ENCODE results near the gene CORO7. TPM values are rescaled to one million over a fixed set of nuclear protein-coding genes. Genes with fewer than 3 reads are reported as not detected.
A peak's percentile ranks its signal among the peaks of the same experiment; 100 is the strongest.

The CORO7 gene
- total and polyA plus RNA-seq, 4 donors = 22.7 to 61.8 (median 42.1) TPM

DNA sequence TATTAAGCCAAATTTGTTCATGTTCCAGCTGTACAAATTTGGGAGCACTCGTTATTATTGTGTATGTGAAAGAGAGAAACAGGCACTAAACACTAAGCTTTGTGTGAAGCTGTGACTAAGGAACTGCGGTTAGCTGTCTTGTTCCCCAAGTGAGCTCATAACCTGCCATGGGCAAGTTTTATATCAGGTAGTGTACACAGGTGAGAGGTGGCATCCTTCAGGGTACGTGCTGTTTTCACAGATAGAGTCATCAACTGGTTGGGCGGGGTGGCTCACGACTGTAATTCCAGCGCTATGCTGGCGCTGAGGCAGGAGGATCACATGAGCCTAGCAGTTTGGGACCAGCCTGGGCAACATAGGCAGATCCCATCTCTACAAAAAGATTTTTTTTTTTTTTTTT lies 12.1 kb upstream of the CORO7 start:
- 93% methylated on average over 6 of the region's 7 CpGs for WGBS (ENCODE audit: insufficient coverage)
- Histone ChIP-seq H3K27me3 (ENCODE audit: control insufficient read depth, insufficient read depth, low read length) (no peaks in the 10 kb centered on the region), H3K27ac (ENCODE audit: low read depth, low read length) (no peak overlapping the region), H3K4me3 (ENCODE audit: low read depth, low read length) (no peak overlapping the region), H3K36me3 (ENCODE audit: control insufficient read depth, insufficient read depth, low read length) (peaks cover 34% of the 10 kb centered on the region), H3K4me1 (ENCODE audit: control insufficient read depth, insufficient read depth, low read length) (peaks cover 10% of the 10 kb centered on the region), H3K9me3 (ENCODE audit: control insufficient read depth, insufficient read depth, low read length) (no peaks in the 10 kb centered on the region)
- DNase-seq (ENCODE audit: low read depth in 4 of 6, low spot score in 6 of 6) = no peak

- no peak overlapping the region for H3K27ac ChIP-seq (ENCODE audit: low read depth, low read length)
- no peak for DNase-seq (ENCODE audit: low read depth in 4 of 6, low spot score in 6 of 6)
- peaks cover 10% of the 10 kb centered on the region for H3K4me1 ChIP-seq (ENCODE audit: control insufficient read depth, insufficient read depth, low read length)
- H3K36me3 ChIP-seq (ENCODE audit: control insufficient read depth, insufficient read depth, low read length) = peaks cover 27% of the 10 kb centered on the region
- peak overlapping the region; percentile 97 for H3K4me3 ChIP-seq (ENCODE audit: low read depth, low read length)
- no peaks in the 10 kb centered on the region for H3K9me3 ChIP-seq (ENCODE audit: control insufficient read depth, insufficient read depth, low read length)
- 88% methylated on average over 9 of the region's 12 CpGs for WGBS (ENCODE audit: insufficient coverage)
- no peaks in the 10 kb centered on the region for H3K27me3 ChIP-seq (ENCODE audit: control insufficient read depth, insufficient read depth, low read length)
Observed at GRCh38 chr16:4426722-4427372, 10.5 kb upstream of the CORO7 start.

GRCh38 chr16:4426021-4426684 lies 9.8 kb upstream of the CORO7 start:
- H3K36me3 ChIP-seq (ENCODE audit: control insufficient read depth, insufficient read depth, low read length) = peaks cover 21% of the 10 kb centered on the region
- DNase-seq (ENCODE audit: low read depth in 4 of 6, low spot score in 6 of 6) = no peak
- H3K4me3 ChIP-seq (ENCODE audit: low read depth, low read length) = peak overlapping the region; percentile 97
- no peaks in the 10 kb centered on the region for H3K9me3 ChIP-seq (ENCODE audit: control insufficient read depth, insufficient read depth, low read length)
- peaks cover 10% of the 10 kb centered on the region for H3K4me1 ChIP-seq (ENCODE audit: control insufficient read depth, insufficient read depth, low read length)
- H3K27ac ChIP-seq (ENCODE audit: low read depth, low read length) = peak overlapping the region; percentile 98
- no peaks in the 10 kb centered on the region for H3K27me3 ChIP-seq (ENCODE audit: control insufficient read depth, insufficient read depth, low read length)
- WGBS (ENCODE audit: insufficient coverage) = 4% methylated on average over 20 of the region's 31 CpGs

GRCh38 chr16:4425378-4426020 lies 9.1 kb upstream of the CORO7 start, which contains the start of gene DNAJA3:
Gene DNAJA3, plus strand, starts transcription at chr16:4425868. Its CDS starts 14 bp downstream, at chr16:4425882.
- H3K36me3 ChIP-seq (ENCODE audit: control insufficient read depth, insufficient read depth, low read length) = peaks cover 18% of the 10 kb centered on the region
- WGBS (ENCODE audit: insufficient coverage) = under 1% methylated on average over 68 of the region's 68 CpGs
- H3K4me1 ChIP-seq (ENCODE audit: control insufficient read depth, insufficient read depth, low read length) = peaks cover 10% of the 10 kb centered on the region
- no peaks in the 10 kb centered on the region for H3K9me3 ChIP-seq (ENCODE audit: control insufficient read depth, insufficient read depth, low read length)
- peak; percentile 88 to 98 (median 94) for DNase-seq (ENCODE audit: low read depth in 4 of 6, low spot score in 6 of 6)
- H3K4me3 ChIP-seq (ENCODE audit: low read depth, low read length) = peak within 1 kb of the TSS; percentile 97
- H3K27me3 ChIP-seq (ENCODE audit: control insufficient read depth, insufficient read depth, low read length) = no peaks in the 10 kb centered on the region
- peak within 1 kb of the TSS; percentile 98 for H3K27ac ChIP-seq (ENCODE audit: low read depth, low read length)

DNA sequence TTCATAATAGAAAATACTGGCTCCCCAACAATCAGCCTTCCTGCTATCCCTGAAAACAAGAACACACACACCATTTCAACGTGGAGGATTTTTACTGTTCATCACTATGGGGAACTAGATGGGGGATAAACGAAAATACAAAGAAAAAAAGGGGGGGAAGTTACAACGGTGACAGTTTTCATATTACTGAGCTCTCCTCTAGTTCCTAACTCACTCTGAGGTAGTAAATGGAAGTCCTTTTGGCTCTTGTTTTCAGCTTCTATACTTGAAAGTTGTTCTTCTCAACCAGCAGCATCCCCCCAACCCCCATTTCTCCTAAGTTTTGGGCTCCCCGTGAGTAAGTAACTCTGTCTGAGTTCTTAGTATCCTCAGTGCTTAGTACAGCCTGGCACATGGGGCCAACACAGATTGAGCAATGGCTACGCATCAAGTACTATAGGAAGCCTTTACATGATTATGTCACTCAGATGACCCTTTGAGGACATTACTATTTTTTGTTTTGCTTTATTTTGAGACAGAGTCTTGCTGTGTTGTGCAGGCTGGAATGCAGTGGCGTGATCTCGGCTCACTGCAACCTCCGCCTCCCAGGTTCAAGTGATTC lies 4.2 kb upstream of the CORO7 start:
- Histone ChIP-seq H3K4me3 (ENCODE audit: low read depth, low read length) (no peak overlapping the region), H3K27me3 (ENCODE audit: control insufficient read depth, insufficient read depth, low read length) (no peaks in the 10 kb centered on the region), H3K27ac (ENCODE audit: low read depth, low read length) (no peak overlapping the region), H3K36me3 (ENCODE audit: control insufficient read depth, insufficient read depth, low read length) (no peaks in the 10 kb centered on the region), H3K9me3 (ENCODE audit: control insufficient read depth, insufficient read depth, low read length) (no peaks in the 10 kb centered on the region), H3K4me1 (ENCODE audit: control insufficient read depth, insufficient read depth, low read length) (peaks cover 15% of the 10 kb centered on the region)
- WGBS (ENCODE audit: insufficient coverage) = no CpG with 5 or more reads among the region's 8 CpGs
- no peak for DNase-seq (ENCODE audit: low read depth in 4 of 6, low spot score in 6 of 6)

DNA sequence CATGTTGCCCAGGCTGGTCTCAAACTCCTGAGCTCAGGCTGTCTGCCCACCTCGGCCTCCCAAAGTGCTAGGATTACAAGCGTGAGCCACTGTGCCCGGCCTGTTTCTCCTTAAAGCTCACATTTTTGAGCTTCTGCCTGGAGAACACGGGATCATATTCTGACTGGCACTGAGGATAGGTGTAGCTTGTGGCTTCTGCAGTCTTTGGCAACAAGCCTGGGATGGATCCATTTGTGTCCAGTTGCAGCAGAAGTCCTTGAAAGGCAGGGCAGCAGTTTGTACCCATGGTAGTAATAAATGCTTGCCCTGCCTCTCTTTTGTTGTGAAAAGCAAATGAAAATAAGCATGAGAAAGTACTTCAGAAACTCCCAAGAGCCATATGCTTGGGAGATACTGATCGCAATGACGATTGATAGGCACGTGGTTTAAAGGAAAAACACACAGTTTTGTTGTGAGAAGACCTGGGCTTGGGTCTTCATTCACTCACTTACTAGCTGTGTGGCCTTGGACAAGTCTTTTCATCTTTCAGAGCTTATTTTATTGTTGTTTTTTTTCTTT lies 3.1 kb upstream of the CORO7 start:
- Histone ChIP-seq H3K9me3 (ENCODE audit: control insufficient read depth, insufficient read depth, low read length) (no peaks in the 10 kb centered on the region), H3K36me3 (ENCODE audit: control insufficient read depth, insufficient read depth, low read length) (no peaks in the 10 kb centered on the region), H3K27ac (ENCODE audit: low read depth, low read length) (no peak overlapping the region), H3K27me3 (ENCODE audit: control insufficient read depth, insufficient read depth, low read length) (no peaks in the 10 kb centered on the region), H3K4me3 (ENCODE audit: low read depth, low read length) (no peak overlapping the region), H3K4me1 (ENCODE audit: control insufficient read depth, insufficient read depth, low read length) (peaks cover 21% of the 10 kb centered on the region)
- no peak for DNase-seq (ENCODE audit: low read depth in 4 of 6, low spot score in 6 of 6)
- 82% methylated on average over 7 of the region's 7 CpGs for WGBS (ENCODE audit: insufficient coverage)

GRCh38 chr16:4415538-4416199 lies 727 bp downstream of the CORO7 start:
- H3K36me3 ChIP-seq (ENCODE audit: control insufficient read depth, insufficient read depth, low read length) = peaks cover 18% of the 10 kb centered on the region
- peak in 2 of 6 donors; percentile 63 to 68 for DNase-seq (ENCODE audit: low read depth in 4 of 6, low spot score in 6 of 6)
- peaks cover 48% of the 10 kb centered on the region for H3K4me1 ChIP-seq (ENCODE audit: control insufficient read depth, insufficient read depth, low read length)
- WGBS (ENCODE audit: insufficient coverage) = 3% methylated on average over 44 of the region's 44 CpGs
- peak overlapping the region; percentile 52 for H3K27ac ChIP-seq (ENCODE audit: low read depth, low read length)
- H3K4me3 ChIP-seq (ENCODE audit: low read depth, low read length) = peak overlapping the region; percentile 53
- H3K9me3 ChIP-seq (ENCODE audit: control insufficient read depth, insufficient read depth, low read length) = no peaks in the 10 kb centered on the region
- H3K27me3 ChIP-seq (ENCODE audit: control insufficient read depth, insufficient read depth, low read length) = no peaks in the 10 kb centered on the region

DNA sequence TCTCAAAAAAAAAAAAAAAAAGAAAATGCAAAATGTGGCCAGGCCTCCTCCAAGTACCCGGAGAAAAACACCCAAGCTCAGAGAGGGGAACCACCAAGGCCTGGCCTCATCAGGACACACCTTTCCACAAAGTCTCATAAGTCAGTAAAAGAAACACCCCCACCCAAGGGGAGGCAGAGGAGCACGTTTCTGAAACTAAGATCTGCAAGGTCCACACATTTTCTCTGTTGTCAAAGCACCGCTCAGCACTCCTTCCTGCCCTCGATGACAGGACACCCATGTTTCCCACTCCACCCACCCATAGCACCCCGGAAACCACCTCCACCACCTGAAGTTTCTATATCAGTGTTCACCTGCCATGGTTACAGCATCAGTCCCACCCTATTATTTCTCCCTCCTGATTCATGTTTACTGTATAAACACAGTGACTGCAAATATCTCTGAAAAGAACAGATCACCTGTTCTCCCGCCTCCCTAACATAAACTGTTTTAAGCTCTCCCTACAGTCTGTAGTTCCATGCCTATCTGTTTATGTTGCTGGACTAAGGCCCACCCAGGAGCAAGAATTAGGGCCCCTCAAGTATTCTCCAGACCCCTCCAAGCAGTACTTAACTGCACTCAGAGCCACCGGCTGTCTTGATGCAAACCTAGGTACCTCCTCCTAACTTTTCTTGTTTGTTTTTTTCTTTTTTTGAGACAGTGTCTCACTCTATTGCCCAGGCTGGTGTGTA lies 2.0 kb downstream of the CORO7 start:
- DNase-seq (ENCODE audit: low read depth in 4 of 6, low spot score in 6 of 6) = no peak
- no peaks in the 10 kb centered on the region for H3K9me3 ChIP-seq (ENCODE audit: control insufficient read depth, insufficient read depth, low read length)
- H3K4me1 ChIP-seq (ENCODE audit: control insufficient read depth, insufficient read depth, low read length) = peaks cover 60% of the 10 kb centered on the region
- H3K36me3 ChIP-seq (ENCODE audit: control insufficient read depth, insufficient read depth, low read length) = peaks cover 23% of the 10 kb centered on the region
- 91% methylated on average over 6 of the region's 7 CpGs for WGBS (ENCODE audit: insufficient coverage)
- no peak overlapping the region for H3K4me3 ChIP-seq (ENCODE audit: low read depth, low read length)
- no peak overlapping the region for H3K27ac ChIP-seq (ENCODE audit: low read depth, low read length)
- H3K27me3 ChIP-seq (ENCODE audit: control insufficient read depth, insufficient read depth, low read length) = no peaks in the 10 kb centered on the region

All from spinal cord (tissue), 10 donors.